CD4-positive, CD25-positive, alpha-beta regulatory T cell (primary cell): ENCODE measurements around the gene ACTR5. TPM values are rescaled to one million over a fixed set of nuclear protein-coding genes. Genes with fewer than 3 reads are reported as not detected.
A peak's percentile ranks its signal among the peaks of the same experiment; 100 is the strongest.

Experiments used
- ATAC-seq, 2 donors: fragments of 150-1000 bp; cut with Tn5 transposase; one replicate each; pipeline ENCODE4 v1.10.0; 2021; ENCODE audit warnings: low read depth in 2 of 2, moderate number of reproducible peaks in 2 of 2, moderate library complexity in 1 of 2
- DNase-seq, 3 donors: peaks; one replicate each; pipeline versions ENCODE4 v3.0.0 to v3.0.0-alpha.2; 2012 to 2022; ENCODE audit warnings: mixed read lengths in 1 of 3
- H3K27ac ChIP-seq: one replicate; pipeline ENCODE4 v1.7.0; 2013; ENCODE audit warnings: mild to moderate bottlenecking, low read length; ENCODE audit not compliant: insufficient read depth, poor library complexity, severe bottlenecking
- H3K27me3 ChIP-seq: one replicate; pipeline ENCODE4 v1.7.0; 2013; ENCODE audit warnings: low read length; ENCODE audit not compliant: control insufficient read depth, insufficient read depth
- H3K36me3 ChIP-seq: one replicate; pipeline ENCODE4 v1.7.0; 2013; ENCODE audit warnings: mild to moderate bottlenecking, low read length, moderate library complexity; ENCODE audit not compliant: control insufficient read depth, insufficient read depth
- H3K4me1 ChIP-seq: 2 replicates; pipeline ENCODE4 v1.7.0; 2013; ENCODE audit warnings: mild to moderate bottlenecking, low read length; ENCODE audit not compliant: insufficient read depth, control insufficient read depth, poor library complexity, severe bottlenecking
- H3K4me3 ChIP-seq: one replicate; pipeline ENCODE4 v1.7.0; 2013; ENCODE audit warnings: low read depth, mild to moderate bottlenecking, low read length, moderate library complexity
- H3K9me3 ChIP-seq, 2 experiments: 1 replicate in 1 of 2; 2 replicates in 1 of 2; pipeline ENCODE4 v1.7.0; 2013; ENCODE audit warnings: low read length in 2 of 2, mild to moderate bottlenecking in 1 of 2, moderate library complexity in 1 of 2; ENCODE audit not compliant: control insufficient read depth in 2 of 2
- H3K27ac Mint-ChIP-seq, 3 donors: one replicate each; pipeline ENCODE4 v1.8.0; 2020 to 2022; ENCODE audit warnings: mild to moderate bottlenecking in 3 of 3, mixed read lengths in 3 of 3, moderate library complexity in 2 of 3
- H3K27me3 Mint-ChIP-seq: one replicate; pipeline ENCODE4 v1.8.0; 2022; ENCODE audit warnings: mild to moderate bottlenecking, mixed read lengths
- H3K36me3 Mint-ChIP-seq: one replicate; pipeline ENCODE4 v1.8.0; 2020; ENCODE audit warnings: mixed read lengths
- H3K4me1 Mint-ChIP-seq, 4 donors: one replicate each; pipeline ENCODE4 v1.8.0; 2020 to 2022; ENCODE audit warnings: mixed read lengths in 4 of 4, mild to moderate bottlenecking in 1 of 4
- H3K4me3 Mint-ChIP-seq, 4 donors: one replicate each; pipeline ENCODE4 v1.8.0; 2020 to 2022; ENCODE audit warnings: mild to moderate bottlenecking in 4 of 4, mixed read lengths in 4 of 4, moderate library complexity in 3 of 4
- H3K9me3 Mint-ChIP-seq, 7 donors: one replicate each; pipeline ENCODE4 v1.8.0; 2020 to 2022; ENCODE audit warnings: mixed read lengths in 7 of 7, mild to moderate bottlenecking in 3 of 7, moderate library complexity in 2 of 7
- polyA plus RNA-seq, 4 donors: library from polyadenylated mRNA; unstranded; fragments of 300-500 nt; fragmentation: Illumina TruSeq; gene quantifications; one replicate each; pipeline ENCODE4 v1.2.3, GENCODE V29; 2021
- total RNA-seq: library from RNA; stranded (reverse); gene quantifications from one replicate; pipeline ENCODE4 v1.2.3, GENCODE V29; 2022

ACTR5 gene
- total and polyA plus RNA-seq, 5 donors from 2014 or later: 6.1 to 14.5 (median 10.7) TPM

DNA sequence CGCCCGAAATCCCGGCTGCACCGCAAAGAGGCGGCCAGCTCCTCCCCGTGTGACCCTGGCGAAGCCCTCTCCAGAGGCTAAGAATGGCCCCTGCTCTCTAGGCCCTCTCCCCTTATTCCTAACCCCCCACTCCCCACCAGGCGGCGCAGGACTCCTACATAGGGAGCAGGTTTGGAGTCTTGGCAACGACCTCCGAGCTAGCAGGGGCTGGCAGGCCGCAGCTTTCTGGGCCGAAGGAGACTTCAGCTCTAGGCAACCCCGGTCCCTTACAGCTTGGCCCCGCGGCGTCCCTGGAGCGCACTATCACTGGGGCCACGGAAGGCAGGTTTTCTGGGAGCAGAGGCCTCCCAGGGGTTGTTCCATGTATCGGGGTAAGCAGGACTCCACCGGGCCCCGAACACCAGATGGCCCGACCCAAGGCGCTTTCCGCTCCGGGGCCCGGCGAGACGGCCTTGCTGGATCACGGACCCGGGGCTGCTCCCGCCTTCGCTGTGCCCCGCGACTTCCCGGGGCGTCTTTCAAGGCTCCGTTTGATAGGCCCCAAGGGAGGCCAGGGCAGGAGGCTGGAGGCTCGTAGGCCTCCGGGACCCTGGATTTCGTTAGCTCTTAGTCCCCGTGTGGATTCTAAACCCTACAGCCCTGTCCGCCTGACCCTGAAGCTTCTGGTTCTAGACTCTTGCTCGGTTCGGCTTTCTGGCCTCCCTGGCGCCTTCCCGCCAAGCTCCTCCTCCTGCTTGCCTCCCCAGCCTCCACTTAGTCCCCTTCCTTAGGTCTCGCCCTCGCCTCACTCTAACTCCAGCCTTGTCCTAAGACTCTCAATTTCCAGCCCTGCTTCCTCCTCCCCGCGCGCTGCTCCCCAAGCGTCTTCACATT, 22.1 kb upstream of the ACTR5 start:
- DNase-seq (peak in 2 of 3 donors; percentile 33 to 46), ATAC-seq (peak in 1 of 2 donors; percentile 28)
- H3K4me3 ChIP-seq: no peak overlapping the region
- Mint-ChIP-seq H3K4me3 (peak overlapping the region; percentile 43 to 82 (median 71)), H3K9me3 (peaks cover 0 to 10% (median 0%) of the 10 kb centered on the region in 7 donors), H3K27ac (peak overlapping the region in 1 of 3 donors; percentile 91), H3K27me3 (peaks cover 93% of the 10 kb centered on the region), H3K4me1 (peaks cover 6 to 74% (median 47%) of the 10 kb centered on the region in 4 donors), H3K36me3 (no peaks in the 10 kb centered on the region)
- H3K27ac ChIP-seq: no peak overlapping the region
- H3K27me3 ChIP-seq: peaks cover 48% of the 10 kb centered on the region
- no peaks in the 10 kb centered on the region for H3K36me3 ChIP-seq
- peaks cover 73% of the 10 kb centered on the region for H3K4me1 ChIP-seq
- no peaks in the 10 kb centered on the region for H3K9me3 ChIP-seq

GRCh38 chr20:38726804-38727606, 21.3 kb upstream of the ACTR5 start:
- ATAC-seq (no peak), DNase-seq (peak; percentile 28 to 62 (median 53))
- Histone ChIP-seq H3K36me3 (no peaks in the 10 kb centered on the region), H3K4me1 (peaks cover 77% of the 10 kb centered on the region), H3K4me3 (no peak overlapping the region), H3K27ac (no peak overlapping the region), H3K27me3 (peaks cover 44% of the 10 kb centered on the region), H3K9me3 (no peaks in the 10 kb centered on the region)
- H3K4me1 Mint-ChIP-seq: peaks cover 6 to 79% (median 49%) of the 10 kb centered on the region in 4 donors
- peak overlapping the region; percentile 62 to 82 (median 73) for H3K4me3 Mint-ChIP-seq
- H3K36me3 Mint-ChIP-seq: no peaks in the 10 kb centered on the region
- peaks cover 0 to 10% (median 0%) of the 10 kb centered on the region in 7 donors for H3K9me3 Mint-ChIP-seq
- peak overlapping the region in 1 of 3 donors; percentile 84 for H3K27ac Mint-ChIP-seq
- H3K27me3 Mint-ChIP-seq: peaks cover 93% of the 10 kb centered on the region

DNA sequence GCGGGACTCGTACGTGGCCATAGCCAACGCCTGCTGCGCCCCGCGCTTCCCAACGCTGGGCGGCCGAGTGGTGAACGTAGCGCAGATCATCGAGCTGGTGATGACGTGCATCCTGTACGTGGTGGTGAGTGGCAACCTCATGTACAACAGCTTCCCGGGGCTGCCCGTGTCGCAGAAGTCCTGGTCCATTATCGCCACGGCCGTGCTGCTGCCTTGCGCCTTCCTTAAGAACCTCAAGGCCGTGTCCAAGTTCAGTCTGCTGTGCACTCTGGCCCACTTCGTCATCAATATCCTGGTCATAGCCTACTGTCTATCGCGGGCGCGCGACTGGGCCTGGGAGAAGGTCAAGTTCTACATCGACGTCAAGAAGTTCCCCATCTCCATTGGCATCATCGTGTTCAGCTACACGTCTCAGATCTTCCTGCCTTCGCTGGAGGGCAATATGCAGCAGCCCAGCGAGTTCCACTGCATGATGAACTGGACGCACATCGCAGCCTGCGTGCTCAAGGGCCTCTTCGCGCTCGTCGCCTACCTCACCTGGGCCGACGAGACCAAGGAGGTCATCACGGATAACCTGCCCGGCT, 20.6 kb upstream of the ACTR5 start:
- H3K9me3 Mint-ChIP-seq: peaks cover 0 to 10% (median 0%) of the 10 kb centered on the region in 7 donors
- peaks cover 6 to 75% (median 49%) of the 10 kb centered on the region in 4 donors for H3K4me1 Mint-ChIP-seq
- no peaks in the 10 kb centered on the region for H3K36me3 Mint-ChIP-seq
- Histone ChIP-seq H3K36me3 (no peaks in the 10 kb centered on the region), H3K4me1 (peaks cover 77% of the 10 kb centered on the region), H3K27ac (no peak overlapping the region), H3K27me3 (peaks cover 40% of the 10 kb centered on the region), H3K4me3 (no peak overlapping the region), H3K9me3 (no peaks in the 10 kb centered on the region)
- ATAC-seq (no peak), DNase-seq (peak in 1 of 3 donors; percentile 32)
- H3K4me3 Mint-ChIP-seq: peak overlapping the region; percentile 37 to 82 (median 74)
- peak overlapping the region in 2 of 3 donors; percentile 76 for H3K27ac Mint-ChIP-seq
- H3K27me3 Mint-ChIP-seq: peaks cover 93% of the 10 kb centered on the region

- ATAC-seq (no peak), DNase-seq (no peak)
- Mint-ChIP-seq H3K4me1 (peaks cover 6 to 69% (median 49%) of the 10 kb centered on the region in 4 donors), H3K27ac (peak overlapping the region in 2 of 3 donors; percentile 76), H3K27me3 (peaks cover 93% of the 10 kb centered on the region), H3K4me3 (peak overlapping the region in 3 of 4 donors; percentile 69 to 79 (median 71)), H3K9me3 (peaks cover 0 to 10% (median 0%) of the 10 kb centered on the region in 7 donors), H3K36me3 (no peaks in the 10 kb centered on the region)
- Histone ChIP-seq H3K4me3 (no peak overlapping the region), H3K27ac (no peak overlapping the region), H3K36me3 (no peaks in the 10 kb centered on the region), H3K4me1 (peaks cover 77% of the 10 kb centered on the region), H3K9me3 (no peaks in the 10 kb centered on the region), H3K27me3 (peaks cover 41% of the 10 kb centered on the region)
Measured at GRCh38 chr20:38728191-38728781, 20.0 kb upstream of the ACTR5 start.

- Mint-ChIP-seq H3K4me3 (peak overlapping the region; percentile 47 to 80 (median 52)), H3K36me3 (no peaks in the 10 kb centered on the region), H3K27me3 (peaks cover 96% of the 10 kb centered on the region), H3K27ac (peak overlapping the region; percentile 20 to 48 (median 42)), H3K4me1 (peaks cover 6 to 65% (median 45%) of the 10 kb centered on the region in 4 donors), H3K9me3 (peaks cover 0 to 10% (median 1%) of the 10 kb centered on the region in 7 donors)
- Histone ChIP-seq H3K9me3 (no peaks in the 10 kb centered on the region), H3K4me1 (peaks cover 70% of the 10 kb centered on the region), H3K4me3 (no peak overlapping the region), H3K36me3 (no peaks in the 10 kb centered on the region), H3K27me3 (peaks cover 49% of the 10 kb centered on the region), H3K27ac (no peak overlapping the region)
- ATAC-seq (no peak), DNase-seq (no peak)
Measured at GRCh38 chr20:38728911-38729642, 19.2 kb upstream of the ACTR5 start.

DNA sequence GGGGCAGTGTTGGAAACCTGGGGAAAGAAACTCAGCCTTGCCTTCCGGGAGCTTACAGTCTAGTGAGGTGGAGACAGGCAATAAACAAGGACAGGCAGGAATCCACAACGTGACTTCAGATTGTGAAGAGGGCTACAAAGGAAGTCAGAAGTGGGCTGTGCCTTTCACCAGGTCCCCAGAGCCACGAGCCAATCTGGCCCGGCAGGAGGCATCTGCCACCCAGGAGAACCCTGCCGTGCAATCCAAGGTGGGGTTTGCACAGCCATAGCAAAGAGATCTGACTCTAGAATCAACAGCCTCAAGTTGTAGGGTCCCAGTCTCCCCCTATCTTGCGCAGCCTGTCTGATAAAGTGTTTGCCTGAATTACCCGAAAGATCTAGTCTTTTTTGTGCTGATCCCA, 18.5 kb upstream of the ACTR5 start:
- H3K9me3 Mint-ChIP-seq: peaks cover 0 to 10% (median 2%) of the 10 kb centered on the region in 7 donors
- DNase-seq (no peak), ATAC-seq (no peak)
- peaks cover 63% of the 10 kb centered on the region for H3K4me1 ChIP-seq
- no peaks in the 10 kb centered on the region for H3K9me3 ChIP-seq
- peaks cover 99% of the 10 kb centered on the region for H3K27me3 Mint-ChIP-seq
- H3K36me3 ChIP-seq: no peaks in the 10 kb centered on the region
- peaks cover 6 to 61% (median 45%) of the 10 kb centered on the region in 4 donors for H3K4me1 Mint-ChIP-seq
- H3K27me3 ChIP-seq: peaks cover 51% of the 10 kb centered on the region
- no peak overlapping the region for H3K27ac ChIP-seq
- H3K27ac Mint-ChIP-seq: peak overlapping the region; percentile 15 to 48 (median 15)
- H3K36me3 Mint-ChIP-seq: no peaks in the 10 kb centered on the region
- H3K4me3 Mint-ChIP-seq: peak overlapping the region; percentile 10 to 77 (median 43)
- no peak overlapping the region for H3K4me3 ChIP-seq
